H9 (cell line): Measurements from ENCODE around the gene ETV3L. TPM values are rescaled to one million over a fixed set of nuclear protein-coding genes. Genes with fewer than 3 reads are reported as not detected.

Source experiments
- DNase-seq: peaks from one replicate; pipeline ENCODE4 v3.0.0-alpha.2; 2017
- H2AFZ ChIP-seq: one replicate; pipeline ENCODE4 v1.6.1; 2013; ENCODE audit warnings: mild to moderate bottlenecking, low read length, control low read depth, moderate library complexity
- H2AK5ac ChIP-seq: 2 replicates; pipeline ENCODE4 v1.6.1; 2013; ENCODE audit warnings: low read length, control low read depth, mixed read lengths; ENCODE audit not compliant: insufficient read length
- H2BK120ac ChIP-seq: one replicate; pipeline ENCODE4 v1.6.1; 2013; ENCODE audit warnings: low read depth, mild to moderate bottlenecking, low read length, control low read depth, inconsistent platforms; ENCODE audit not compliant: poor library complexity, severe bottlenecking
- H2BK12ac ChIP-seq: 2 replicates; pipeline ENCODE4 v1.6.1; 2013; ENCODE audit warnings: low read length, control low read depth, mixed read lengths, low read depth; ENCODE audit not compliant: insufficient read length
- H2BK15ac ChIP-seq: 2 replicates; pipeline ENCODE4 v1.6.1; 2013; ENCODE audit warnings: low read depth, low read length, control low read depth
- H2BK20ac ChIP-seq: one replicate; pipeline ENCODE4 v1.6.1; 2013; ENCODE audit warnings: low read depth, mild to moderate bottlenecking, low read length, control low read depth, inconsistent platforms; ENCODE audit not compliant: poor library complexity, severe bottlenecking
- H2BK5ac ChIP-seq: 2 replicates; pipeline ENCODE4 v1.6.1; 2013; ENCODE audit warnings: low read length, control low read depth, mixed read lengths; ENCODE audit not compliant: insufficient read length
- H3K14ac ChIP-seq: 2 replicates; pipeline ENCODE4 v1.6.1; 2013; ENCODE audit warnings: low read length, control low read depth; ENCODE audit not compliant: insufficient read depth
- H3K18ac ChIP-seq: 2 replicates; pipeline ENCODE4 v1.6.1; 2013; ENCODE audit warnings: low read depth, mild to moderate bottlenecking, mixed read lengths, low read length, control low read depth; ENCODE audit not compliant: insufficient read length
- H3K23ac ChIP-seq: 2 replicates; pipeline ENCODE4 v1.6.1; 2013; ENCODE audit warnings: low read length, control low read depth, mixed read lengths, low read depth; ENCODE audit not compliant: insufficient read length
- H3K23me2 ChIP-seq: 2 replicates; pipeline ENCODE4 v1.6.1; 2013; ENCODE audit warnings: low read depth, mild to moderate bottlenecking, mixed read lengths, low read length, control low read depth; ENCODE audit not compliant: insufficient read length, poor library complexity, severe bottlenecking
- H3K27ac ChIP-seq: 2 replicates; pipeline ENCODE4 v1.5.1; 2013; ENCODE audit warnings: low read length, control low read depth, mixed read lengths, low read depth; ENCODE audit not compliant: insufficient read length
- H3K27me3 ChIP-seq: 2 replicates; pipeline ENCODE4 v1.6.1; 2013; ENCODE audit warnings: low read length, control low read depth, inconsistent platforms; ENCODE audit not compliant: insufficient read depth
- H3K4ac ChIP-seq: 2 replicates; pipeline ENCODE4 v1.6.1; 2013; ENCODE audit warnings: low read depth, mild to moderate bottlenecking, control low read depth, inconsistent platforms, low read length, moderate library complexity
- H3K4me1 ChIP-seq: 2 replicates; pipeline ENCODE4 v1.6.1; 2013; ENCODE audit warnings: low read length, control low read depth, inconsistent platforms; ENCODE audit not compliant: insufficient read depth
- H3K4me2 ChIP-seq: 2 replicates; pipeline ENCODE4 v1.6.1; 2013; ENCODE audit warnings: low read length, control low read depth, mixed read lengths; ENCODE audit not compliant: insufficient read length, insufficient read depth
- H3K56ac ChIP-seq: 2 replicates; pipeline ENCODE4 v1.6.1; 2013; ENCODE audit warnings: low read depth, mild to moderate bottlenecking, mixed read lengths, low read length, control low read depth; ENCODE audit not compliant: insufficient read length
- H3K79me1 ChIP-seq: 2 replicates; pipeline ENCODE4 v1.6.1; 2013; ENCODE audit warnings: low read depth, mild to moderate bottlenecking, moderate library complexity, low read length, control low read depth, inconsistent platforms; ENCODE audit not compliant: insufficient read depth, poor library complexity, severe bottlenecking
- H3K79me2 ChIP-seq: 2 replicates; pipeline ENCODE4 v1.6.1; 2013; ENCODE audit warnings: low read length, control low read depth, inconsistent platforms; ENCODE audit not compliant: insufficient read depth
- H3K9ac ChIP-seq: 2 replicates; pipeline ENCODE4 v1.6.1; 2013; ENCODE audit warnings: low read length, control low read depth, mixed read lengths; ENCODE audit not compliant: insufficient read length; ENCODE audit errors: extremely low read depth
- H3K9me3 ChIP-seq: one replicate; pipeline ENCODE4 v1.6.1; 2013; ENCODE audit warnings: low read depth, low read length, inconsistent platforms; ENCODE audit not compliant: control insufficient read depth
- H3T11ph ChIP-seq: one replicate; pipeline ENCODE4 v1.6.1; 2013; ENCODE audit warnings: mild to moderate bottlenecking, low read length, control low read depth, inconsistent platforms
- H4K20me1 ChIP-seq: one replicate; pipeline ENCODE4 v1.6.1; 2013; ENCODE audit not compliant: control insufficient read depth, insufficient read length, insufficient read depth
- H4K5ac ChIP-seq: 2 replicates; pipeline ENCODE4 v1.6.1; 2013; ENCODE audit warnings: low read depth, mild to moderate bottlenecking, mixed read lengths, low read length, control low read depth; ENCODE audit not compliant: insufficient read length
- H4K8ac ChIP-seq: replicated peaks from 2 replicates; pipeline ENCODE4 v1.6.1; 2013; ENCODE audit warnings: low read length, control low read depth, mixed read lengths, low read depth; ENCODE audit not compliant: insufficient read length
- H4K91ac ChIP-seq: 2 replicates; pipeline ENCODE4 v1.6.1; 2013; ENCODE audit warnings: low read depth, mild to moderate bottlenecking, moderate library complexity, mixed read lengths, low read length, control low read depth; ENCODE audit not compliant: insufficient read length
- H3K27ac Mint-ChIP-seq, 3 experiments: 2 replicates in 2 of 3; 3 replicates in 1 of 3; pipeline ENCODE4 v1.8.0; 2020 to 2021; ENCODE audit warnings: mixed read lengths in 3 of 3, mild to moderate bottlenecking in 1 of 3, moderate library complexity in 1 of 3
- H3K27me3 Mint-ChIP-seq: 2 replicates; pipeline ENCODE4 v1.8.0; 2021; ENCODE audit warnings: low read depth, mild to moderate bottlenecking, moderate library complexity, mixed read lengths
- H3K36me3 Mint-ChIP-seq, 3 experiments: 2 replicates in 2 of 3; 3 replicates in 1 of 3; pipeline ENCODE4 v1.8.0; 2020 to 2021; ENCODE audit warnings: low read depth in 3 of 3, mixed read lengths in 3 of 3; ENCODE audit not compliant: insufficient read depth in 1 of 3
- H3K4me1 Mint-ChIP-seq, 2 experiments: 2 replicates each; pipeline ENCODE4 v1.8.0; 2020; ENCODE audit warnings: mixed read lengths in 2 of 2
- H3K4me3 Mint-ChIP-seq, 2 experiments: 2 replicates in 1 of 2; 3 replicates in 1 of 2; pipeline ENCODE4 v1.8.0; 2020 to 2021; ENCODE audit warnings: mild to moderate bottlenecking in 2 of 2, mixed read lengths in 2 of 2, moderate library complexity in 1 of 2
- H3K9me3 Mint-ChIP-seq, 2 experiments: 2 replicates in 1 of 2; 3 replicates in 1 of 2; pipeline ENCODE4 v1.8.0; 2020; ENCODE audit warnings: mild to moderate bottlenecking in 2 of 2, mixed read lengths in 2 of 2, moderate library complexity in 1 of 2
- WGBS: extraction: QIAGEN DNeasy Blood & Tissue Kit; methylation state at CpG from one replicate; pipeline ENCODE4 v1.1.7; 2013; ENCODE audit warnings: missing lambda C conversion rate, low lambda C conversion rate, mixed read lengths; ENCODE audit not compliant: insufficient read length; ENCODE audit errors: extremely low coverage; 5-methylcytosine and 5-hydroxymethylcytosine counted together
- total RNA-seq: library from RNA; stranded (reverse); gene quantifications from 2 replicates; pipeline ENCODE4 v1.2.1, GENCODE V29; 2021
- TF ChIP-seq, protein P1 (sequence below): fragments of 200-600 bp; sonication (generic); conservative IDR thresholded peaks from 3 replicates; pipeline ENCODE4 v1.8.0; 2021; ENCODE audit warnings: antibody characterized with exemption, mild to moderate bottlenecking

Gene ETV3L
- total RNA-seq, 1 experiment from 2014 or later, result 0.96 TPM

DNA sequence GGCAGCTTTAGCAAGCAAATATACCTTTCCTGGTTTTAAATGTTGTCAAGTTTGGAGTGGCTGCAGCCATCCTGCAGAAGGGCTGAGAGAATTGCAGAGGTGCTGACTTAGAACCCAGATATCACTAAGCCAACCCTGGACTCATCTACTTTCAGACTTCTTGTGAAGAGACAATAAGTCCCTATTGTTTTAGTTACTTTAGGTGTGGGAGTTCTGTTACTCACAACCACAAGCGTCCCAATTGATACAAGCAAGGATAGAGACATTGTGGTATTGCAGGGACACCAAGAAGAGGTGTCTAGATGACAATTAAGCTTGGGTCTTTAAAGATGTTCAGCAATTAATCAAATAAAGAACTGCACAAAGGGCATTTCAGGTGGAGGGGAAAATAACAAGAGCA is 47.4 kb upstream of the ETV3L start:
- Histone ChIP-seq H3K23me2 (no peaks in the 10 kb centered on the region), H4K20me1 (no peaks in the 10 kb centered on the region), H2AK5ac (no peak overlapping the region), H3K23ac (no peak overlapping the region), H3K9ac (no peak overlapping the region), H4K8ac (no peak overlapping the region), H3K56ac (no peak overlapping the region), H3T11ph (no peak overlapping the region), H3K4me1 (no peaks in the 10 kb centered on the region), H2BK5ac (no peak overlapping the region), H3K4ac (no peak overlapping the region), H2AFZ (no peak overlapping the region), H3K14ac (no peak overlapping the region), H3K79me2 (no peaks in the 10 kb centered on the region), H3K27ac (no peak overlapping the region), H2BK15ac (no peak overlapping the region), H3K9me3 (no peaks in the 10 kb centered on the region), H2BK12ac (no peak overlapping the region), H2BK120ac (no peak overlapping the region), H3K18ac (no peak overlapping the region), H3K4me2 (no peak overlapping the region), H3K27me3 (no peaks in the 10 kb centered on the region; the same call in 1 of the 2 replicates), H3K79me1 (no peaks in the 10 kb centered on the region), H4K91ac (no peak overlapping the region), H2BK20ac (no peak overlapping the region), H4K5ac (no peak overlapping the region)
- H3K27me3 Mint-ChIP-seq, result no peaks in the 10 kb centered on the region; the same call in 1 of the 2 replicates
- H3K4me1 Mint-ChIP-seq, result peaks cover 8 to 16% of the 10 kb centered on the region in 2 experiments
- no peaks in the 10 kb centered on the region for H3K9me3 Mint-ChIP-seq
- H3K4me3 Mint-ChIP-seq, result no peak overlapping the region
- no peak for DNase-seq
- TF ChIP-seq, protein P1, sequence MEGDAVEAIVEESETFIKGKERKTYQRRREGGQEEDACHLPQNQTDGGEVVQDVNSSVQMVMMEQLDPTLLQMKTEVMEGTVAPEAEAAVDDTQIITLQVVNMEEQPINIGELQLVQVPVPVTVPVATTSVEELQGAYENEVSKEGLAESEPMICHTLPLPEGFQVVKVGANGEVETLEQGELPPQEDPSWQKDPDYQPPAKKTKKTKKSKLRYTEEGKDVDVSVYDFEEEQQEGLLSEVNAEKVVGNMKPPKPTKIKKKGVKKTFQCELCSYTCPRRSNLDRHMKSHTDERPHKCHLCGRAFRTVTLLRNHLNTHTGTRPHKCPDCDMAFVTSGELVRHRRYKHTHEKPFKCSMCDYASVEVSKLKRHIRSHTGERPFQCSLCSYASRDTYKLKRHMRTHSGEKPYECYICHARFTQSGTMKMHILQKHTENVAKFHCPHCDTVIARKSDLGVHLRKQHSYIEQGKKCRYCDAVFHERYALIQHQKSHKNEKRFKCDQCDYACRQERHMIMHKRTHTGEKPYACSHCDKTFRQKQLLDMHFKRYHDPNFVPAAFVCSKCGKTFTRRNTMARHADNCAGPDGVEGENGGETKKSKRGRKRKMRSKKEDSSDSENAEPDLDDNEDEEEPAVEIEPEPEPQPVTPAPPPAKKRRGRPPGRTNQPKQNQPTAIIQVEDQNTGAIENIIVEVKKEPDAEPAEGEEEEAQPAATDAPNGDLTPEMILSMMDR, result no peak
- no peaks in the 10 kb centered on the region for H3K36me3 Mint-ChIP-seq
- H3K27ac Mint-ChIP-seq, result no peak overlapping the region
- no CpG with 5 or more reads among the region's 1 CpG for WGBS
